SK-N-SH (cell line): Measurements from ENCODE around the gene ARHGAP4. TPM values are rescaled to one million over a fixed set of nuclear protein-coding genes. Genes with fewer than 3 reads are reported as not detected.

Experiments
- CTCF ChIA-PET: fragments of 300-600, 350-600 bp; formaldehyde crosslinking; extraction: SDS; loops from one replicate; lab custom pipeline; 2021; lab: Yijun Ruan, JAX
- POLR2A ChIA-PET: fragments of 350-600 bp; sonication (Branson Sonifier 250); formaldehyde crosslinking; extraction: SDS; loops from one replicate; lab custom pipeline; 2020; ENCODE audit warnings: antibody characterized with exemption, inconsistent platforms; lab: Yijun Ruan, JAX
- DNase-seq: peaks from one replicate; pipeline ENCODE4 v3.0.0; 2012
- H2AFZ ChIP-seq: fragments of 200-600 bp; sonication (generic); 2 replicates; pipeline ENCODE4 v1.8.1; 2016; ENCODE audit warnings: antibody characterized with exemption, mild to moderate bottlenecking, low read depth
- H3F3A ChIP-seq: fragments of 200-600 bp; sonication (generic); replicated peaks from 2 replicates; pipeline ENCODE3; 2016; ENCODE audit warnings: antibody characterized with exemption, mild to moderate bottlenecking; ENCODE audit not compliant: insufficient read depth
- H3K27ac ChIP-seq, 2 experiments: fragments of 200-500 bp in 1 of 2; fragments of 200-600 bp in 1 of 2; sonication (Bioruptor generic) in 1 of 2; sonication (generic), shearing (Covaris generic) in 1 of 2; 2 replicates each; pipeline versions ENCODE4 v1.5.1 to v1.6.1; 2014 to 2016; ENCODE audit warnings: low read depth in 2 of 2, inconsistent platforms in 1 of 2, low read length in 1 of 2, mild to moderate bottlenecking in 1 of 2, mixed read lengths in 1 of 2
- H3K27me3 ChIP-seq: fragments of 200-600 bp; sonication (generic), shearing (Covaris generic); 2 replicates; pipeline ENCODE4 v1.6.1; 2016; ENCODE audit warnings: mixed run types; ENCODE audit not compliant: insufficient read depth
- H3K36me3 ChIP-seq, 2 experiments: fragments of 200-500 bp in 1 of 2; fragments of 200-600 bp in 1 of 2; sonication (Bioruptor generic) in 1 of 2; sonication (generic) in 1 of 2; replicated peaks in 1 of 2; 2 replicates each; pipeline versions ENCODE3 to v1.5.1; 2014 to 2016; ENCODE audit warnings: low read length in 1 of 2, mild to moderate bottlenecking in 1 of 2; ENCODE audit not compliant: insufficient read depth in 2 of 2, control insufficient read depth in 1 of 2
- H3K4me1 ChIP-seq, 2 experiments: fragments of 200-500 bp in 1 of 2; fragments of 200-600 bp in 1 of 2; sonication (Bioruptor generic) in 1 of 2; sonication (generic), shearing (Covaris generic) in 1 of 2; 2 replicates each; pipeline versions ENCODE4 v1.5.1 to v1.6.1; 2014 to 2016; ENCODE audit warnings: low read depth in 1 of 2, low read length in 1 of 2, mixed run types in 1 of 2; ENCODE audit not compliant: insufficient read depth in 2 of 2, control insufficient read depth in 1 of 2
- H3K4me2 ChIP-seq: fragments of 200-600 bp; sonication (generic), shearing (Covaris generic); 2 replicates; pipeline ENCODE4 v1.6.1; 2017; ENCODE audit warnings: mixed run types
- H3K4me3 ChIP-seq, 2 experiments: fragments of 200-500 bp in 1 of 2; fragments of 200-600 bp in 1 of 2; sonication (Bioruptor generic) in 1 of 2; sonication (generic), shearing (Covaris generic) in 1 of 2; 2 replicates each; pipeline versions ENCODE4 v1.5.1 to v1.8.1; 2014 to 2016; ENCODE audit warnings: low read depth in 2 of 2, inconsistent platforms in 1 of 2, low read length in 1 of 2, mild to moderate bottlenecking in 1 of 2, mixed read lengths in 1 of 2, moderate library complexity in 1 of 2
- H3K79me2 ChIP-seq: fragments of 200-600 bp; sonication (generic); 2 replicates; pipeline ENCODE4 v1.8.1; 2017; ENCODE audit warnings: mild to moderate bottlenecking; ENCODE audit not compliant: insufficient read depth
- H3K9ac ChIP-seq: fragments of 200-600 bp; sonication (generic); 2 replicates; pipeline ENCODE4 v1.6.1; 2017; ENCODE audit warnings: mixed run types
- H3K9me2 ChIP-seq: fragments of 200-600 bp; sonication (generic); 2 replicates; pipeline ENCODE4 v1.6.1; 2017; ENCODE audit warnings: mixed run types
- H3K9me3 ChIP-seq: fragments of 200-600 bp; sonication (generic); 2 replicates; pipeline ENCODE4 v1.6.1; 2017; ENCODE audit warnings: mixed run types, mild to moderate bottlenecking, moderate library complexity
- H4K20me1 ChIP-seq: fragments of 200-600 bp; sonication (generic); 2 replicates; pipeline ENCODE4 v1.6.1; 2017; ENCODE audit warnings: mild to moderate bottlenecking, mixed run types; ENCODE audit not compliant: insufficient read depth
- CTCF ChIP-seq: fragments of 200-600 bp; sonication (generic); IDR thresholded peaks from 2 replicates; pipeline ENCODE4 v1.6.1; 2017; ENCODE audit warnings: antibody characterized with exemption, mild to moderate bottlenecking, moderate library complexity
- FOSL2 ChIP-seq: IDR thresholded peaks from 2 replicates; pipeline ENCODE4 v1.4.0; 2012; ENCODE audit warnings: low read depth, mild to moderate bottlenecking, moderate library complexity, borderline replicate concordance
- JUND ChIP-seq: IDR thresholded peaks from 2 replicates; pipeline ENCODE4 v1.4.0; 2012
- NFIC ChIP-seq: IDR thresholded peaks from 2 replicates; pipeline ENCODE4 v1.4.0; 2012; ENCODE audit warnings: borderline replicate concordance
- NRF1 ChIP-seq: IDR thresholded peaks from 2 replicates; pipeline ENCODE4 v1.6.1; 2012; ENCODE audit warnings: low read depth, mild to moderate bottlenecking, low read length
- POLR2AphosphoS5 ChIP-seq: IDR thresholded peaks from 2 replicates; pipeline ENCODE4 v1.6.1; 2012; ENCODE audit warnings: low read depth, low read length
- REST ChIP-seq: IDR thresholded peaks from 2 replicates; pipeline ENCODE4 v1.6.1; 2012; ENCODE audit warnings: mild to moderate bottlenecking, low read depth, low read length, moderate library complexity
- RFX5 ChIP-seq: IDR thresholded peaks from 2 replicates; pipeline ENCODE4 v1.6.1; 2012; ENCODE audit warnings: mild to moderate bottlenecking, improper control_type of control experiment, low read length
- RXRA ChIP-seq: IDR thresholded peaks from 2 replicates; pipeline ENCODE4 v1.4.0; 2012; ENCODE audit warnings: low read depth, mild to moderate bottlenecking, borderline replicate concordance
- TCF12 ChIP-seq: IDR thresholded peaks from 2 replicates; pipeline ENCODE4 v1.4.0; 2012
- USF1 ChIP-seq: IDR thresholded peaks from 2 replicates; pipeline ENCODE4 v1.4.0; 2012; ENCODE audit warnings: low read depth, borderline replicate concordance
- YY1 ChIP-seq: IDR thresholded peaks from 2 replicates; pipeline ENCODE4 v1.4.0; 2012; ENCODE audit warnings: low read depth, mild to moderate bottlenecking
- WGBS: methylation state at CpG from one replicate; pipeline ENCODE4 v1.1.6; 2017; ENCODE audit warnings: low lambda C conversion rate; 5-methylcytosine and 5-hydroxymethylcytosine counted together
- polyA plus RNA-seq, 3 experiments: library from polyadenylated mRNA; depleted of rRNA; stranded (reverse); fragments of >200 nt; gene quantifications; 2 replicates each; pipeline ENCODE4 v1.2.3, GENCODE V29; 2012

Gene ARHGAP4
- polyA plus RNA-seq, 1 of the 3 experiments (the other 2 are of a cell fraction) = 1.6 TPM

- no peak for TF ChIP-seq RXRA
- TF ChIP-seq REST = no peak
- no peak for TF ChIP-seq YY1
- TF ChIP-seq NFIC = no peak
- TF ChIP-seq FOSL2 = no peak
- no peak for TF ChIP-seq POLR2AphosphoS5
- TF ChIP-seq NRF1 = no peak
- TF ChIP-seq, all 33 proteins: peak for 0
Observed at GRCh38 chrX:153871451-153871850, 54.6 kb downstream of the ARHGAP4 start (continued).

- Histone ChIP-seq H3K4me2 (no peak overlapping the region), H3K4me3 (no peak overlapping the region), H3K27ac (no peak overlapping the region), H3K4me1 (peaks cover 0 to 35% of the 10 kb centered on the region in 2 experiments; a peak in 1 of 4 replicates), H3K27me3 (no peaks in the 10 kb centered on the region), H3K36me3 (no peaks in the 10 kb centered on the region), H3K9me3 (no peaks in the 10 kb centered on the region), H3K9ac (no peak overlapping the region), H3K9me2 (no peaks in the 10 kb centered on the region), H4K20me1 (peaks cover 7% of the 10 kb centered on the region; the same call in 1 of the 2 replicates), H3F3A (no peaks in the 10 kb centered on the region), H2AFZ (no peak overlapping the region), H3K79me2 (no peaks in the 10 kb centered on the region)
- TF ChIP-seq JUND (no peak), CTCF (no peak), RFX5 (no peak), USF1 (no peak), NFIC (no peak), TCF12 (no peak)
- 30% methylated on average over 11 of the region's 21 CpGs for WGBS
- CTCF ChIA-PET = interaction anchor here (1.4 to 1.6 kb wide), 4 partner anchors 30 to 83 kb away, joined by 3 to 6 read pairs (median 4); no protein-coding TSS in a partner anchor
- POLR2A ChIA-PET = no interaction called here
- peak; percentile 60 for DNase-seq
Observed at GRCh38 chrX:153870791-153871360, 55.2 kb downstream of the ARHGAP4 start.
